Endometrial microvascular endothelial cells (primary cell): Measurements from ENCODE around the gene PADI6. TPM values are rescaled to one million over a fixed set of nuclear protein-coding genes. Genes with fewer than 3 reads are reported as not detected.

Source experiments
- in situ Hi-C: cut with HindIII; loops from 2 replicates; pipeline ENCODE4 v1.10.0; 2017; ENCODE audit warnings: low sequenced_read_pairs, low pct_unique_long_range_greater_than_20kb; ENCODE audit errors: inconsistent ontology term
- total RNA-seq: library from RNA; depleted of rRNA; stranded (reverse); fragments of >200 nt; gene quantifications from one replicate; pipeline ENCODE4 v1.2.3, GENCODE V29; 2015; ENCODE audit errors: inconsistent ontology term

The PADI6 gene
- total RNA-seq, 1 donor from 2014 or later, result not detected

DNA sequence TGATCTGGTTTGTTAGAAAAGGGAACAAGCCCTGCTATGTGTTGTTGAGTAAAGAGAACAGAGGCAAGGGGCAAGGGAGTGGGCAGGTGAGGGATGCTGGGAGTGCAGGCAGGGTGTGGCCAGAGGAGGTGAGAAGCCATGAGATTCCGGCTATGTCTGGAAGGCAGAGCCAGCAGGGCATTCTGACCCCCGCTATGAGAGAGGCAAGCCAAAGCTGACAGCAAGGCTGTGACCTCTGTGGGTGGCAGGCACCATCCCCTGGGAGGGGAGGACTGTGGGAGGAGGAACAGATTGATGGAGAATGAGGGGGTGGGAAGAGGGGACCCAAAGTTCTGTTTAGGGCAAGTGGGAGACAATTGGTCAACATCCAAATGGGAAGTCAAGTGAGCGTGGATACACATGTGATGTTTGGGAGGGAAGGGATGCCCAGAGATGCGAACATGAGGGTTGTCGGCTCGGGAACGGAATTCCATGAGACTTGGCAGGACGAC lies 19.5 kb upstream of the PADI6 start:
- in situ Hi-C loops, result no loop called here

DNA sequence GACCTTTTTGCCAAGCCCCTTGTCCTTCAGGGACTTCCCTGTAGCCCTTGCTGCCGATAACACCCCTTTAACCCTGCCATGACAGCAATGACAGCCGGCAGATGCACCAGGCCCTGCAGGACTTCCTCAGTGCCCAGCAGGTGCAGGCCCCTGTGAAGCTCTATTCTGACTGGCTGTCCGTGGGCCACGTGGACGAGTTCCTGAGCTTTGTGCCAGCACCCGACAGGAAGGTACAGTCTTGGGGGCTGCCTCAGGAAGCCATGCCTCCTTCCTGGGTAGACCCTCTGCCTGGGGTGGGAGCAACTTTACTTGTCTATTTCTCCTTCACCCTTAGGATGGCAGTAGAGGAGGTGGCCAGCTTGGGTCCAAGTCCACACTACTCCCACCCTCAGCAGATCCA lies 16.1 kb upstream of the PADI6 start:
- in situ Hi-C loops, result no loop called here

DNA sequence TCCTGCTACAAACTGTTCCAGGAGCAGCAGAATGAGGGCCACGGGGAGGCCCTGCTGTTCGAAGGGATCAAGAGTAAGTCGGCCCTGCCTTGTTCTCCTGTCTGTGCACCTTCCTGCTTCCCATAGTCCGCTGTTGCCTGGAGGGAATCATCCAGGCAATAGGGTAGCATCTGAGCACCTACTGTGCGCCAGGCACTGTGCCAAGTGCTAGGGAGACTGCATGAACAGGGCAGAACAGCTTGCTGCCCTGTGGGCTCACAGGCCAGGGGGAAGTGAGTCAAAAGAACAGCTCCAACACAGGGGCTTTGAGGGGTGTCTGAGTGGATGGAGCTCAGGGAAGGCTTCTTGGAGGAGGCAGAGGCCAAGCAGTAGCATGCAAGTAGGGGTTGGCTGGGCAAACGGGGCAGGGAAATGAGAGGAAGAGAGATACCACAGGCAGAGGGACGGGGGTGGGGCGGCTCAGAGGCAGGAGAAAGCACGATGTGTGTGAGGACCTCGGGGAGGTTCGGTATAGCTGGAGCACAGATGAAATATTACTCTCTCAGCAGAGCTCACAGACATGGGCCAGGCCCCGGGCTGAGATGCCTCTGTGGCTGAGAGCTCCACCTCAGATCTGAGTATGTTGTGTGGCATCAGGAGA lies 15.5 kb upstream of the PADI6 start:
- in situ Hi-C loops, result no loop called here

DNA sequence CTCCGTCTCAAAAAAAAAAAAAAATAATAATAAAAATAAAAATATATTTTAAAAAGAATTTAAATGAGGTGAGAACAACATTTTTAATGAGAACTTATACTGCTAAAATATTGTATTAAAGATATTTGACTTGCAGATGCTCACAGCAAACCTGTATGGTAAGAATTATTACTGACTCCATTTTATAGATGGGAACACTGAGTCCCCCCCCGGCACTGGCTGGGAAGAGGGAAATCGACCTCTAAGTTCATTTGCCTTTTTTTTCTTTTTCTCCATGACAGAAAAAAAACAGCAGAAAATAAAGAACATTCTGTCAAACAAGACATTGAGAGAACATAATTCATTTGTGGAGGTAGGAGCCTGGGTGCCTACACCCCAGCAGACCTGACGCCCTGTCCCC lies 13.4 kb upstream of the PADI6 start:
- in situ Hi-C loops, result no loop called here

DNA sequence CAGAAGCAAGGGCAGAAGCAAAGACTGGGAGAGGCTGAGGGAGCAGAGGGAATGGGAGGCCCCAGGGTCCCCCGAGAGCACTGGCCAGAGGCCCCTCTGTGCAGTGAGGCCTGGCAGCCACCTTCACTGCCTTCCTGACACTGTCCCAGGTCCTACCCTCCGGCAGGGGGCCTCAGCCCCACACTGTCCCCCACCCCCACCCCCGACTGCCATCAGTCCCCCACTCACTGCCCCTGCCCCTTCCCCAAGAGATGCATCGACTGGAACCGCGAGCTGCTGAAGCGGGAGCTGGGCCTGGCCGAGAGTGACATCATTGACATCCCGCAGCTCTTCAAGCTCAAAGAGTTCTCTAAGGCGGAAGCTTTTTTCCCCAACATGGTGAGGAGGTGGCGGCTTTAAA lies 13.0 kb upstream of the PADI6 start:
- in situ Hi-C loops, result no loop called here

DNA sequence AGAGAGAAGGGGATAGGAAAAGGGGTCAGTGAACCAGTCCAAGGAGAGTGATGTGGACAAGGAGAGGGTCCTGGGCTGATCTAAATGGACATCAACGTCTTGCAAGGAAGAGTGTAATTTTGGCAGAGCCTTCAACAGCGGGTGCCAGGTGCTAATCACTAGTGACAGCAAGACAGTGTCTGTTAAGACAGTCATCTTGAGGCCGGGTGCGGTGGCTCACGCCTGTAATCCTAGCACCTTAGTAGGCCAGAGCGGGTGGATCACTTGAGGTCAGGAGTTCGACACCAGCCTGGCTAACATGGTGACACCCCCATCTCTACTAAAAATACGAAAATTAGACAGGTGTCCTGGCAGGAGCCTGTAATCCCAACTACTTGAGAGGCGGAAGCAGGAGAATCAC lies 12.2 kb upstream of the PADI6 start:
- in situ Hi-C loops, result no loop called here

DNA sequence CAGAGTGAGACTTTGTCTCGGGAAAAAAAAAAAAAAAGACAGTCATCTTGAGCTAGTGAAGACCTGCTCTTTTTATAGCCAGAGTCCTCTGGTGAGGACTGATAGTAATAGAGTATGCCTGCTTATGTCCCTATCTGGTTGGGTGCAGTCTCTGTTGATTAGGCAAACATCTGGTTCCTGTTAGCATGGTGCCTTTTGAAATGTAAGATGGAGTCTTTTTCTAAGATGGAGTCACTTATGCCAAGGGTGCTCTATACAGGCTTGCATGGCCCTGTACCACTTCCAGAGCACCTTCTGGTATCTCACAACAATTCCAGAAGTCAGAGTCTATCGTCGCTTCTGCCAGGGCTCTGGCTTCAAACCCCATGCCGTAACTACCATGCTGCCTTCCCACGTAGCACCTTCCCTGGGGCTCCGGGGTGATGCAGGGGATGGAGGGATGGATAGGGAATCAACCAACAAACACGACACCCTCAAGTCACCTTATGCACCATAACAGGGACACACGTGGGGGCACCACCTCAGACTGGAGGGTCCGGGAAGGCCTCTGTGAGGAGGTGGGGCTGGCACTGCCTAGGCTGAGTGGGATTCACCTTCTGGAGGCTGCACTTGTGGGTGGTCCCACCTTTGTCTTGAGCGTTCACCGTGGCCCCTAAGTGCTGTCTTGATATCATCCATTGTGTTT lies 11.6 kb upstream of the PADI6 start:
- in situ Hi-C loops, result no loop called here

DNA sequence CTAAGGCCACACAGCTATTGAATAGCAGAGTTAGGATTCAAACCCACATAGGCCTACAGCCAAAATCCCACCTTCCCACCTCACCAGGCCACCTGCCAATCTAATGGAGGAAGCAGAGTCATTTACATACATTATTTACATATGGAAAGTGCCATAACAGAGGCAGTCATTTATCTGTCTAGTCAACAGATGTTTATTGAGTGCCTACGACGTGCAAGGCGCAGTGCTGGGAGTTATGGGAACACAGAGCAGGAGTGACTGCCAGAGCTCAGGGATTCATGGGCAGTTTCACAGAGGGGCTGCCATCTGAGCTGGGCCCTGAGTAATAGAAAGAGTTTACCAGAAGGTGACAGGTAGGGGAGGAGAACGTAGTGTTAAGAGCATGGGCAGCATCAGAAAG lies 10.3 kb upstream of the PADI6 start:
- in situ Hi-C loops, result no loop called here

DNA sequence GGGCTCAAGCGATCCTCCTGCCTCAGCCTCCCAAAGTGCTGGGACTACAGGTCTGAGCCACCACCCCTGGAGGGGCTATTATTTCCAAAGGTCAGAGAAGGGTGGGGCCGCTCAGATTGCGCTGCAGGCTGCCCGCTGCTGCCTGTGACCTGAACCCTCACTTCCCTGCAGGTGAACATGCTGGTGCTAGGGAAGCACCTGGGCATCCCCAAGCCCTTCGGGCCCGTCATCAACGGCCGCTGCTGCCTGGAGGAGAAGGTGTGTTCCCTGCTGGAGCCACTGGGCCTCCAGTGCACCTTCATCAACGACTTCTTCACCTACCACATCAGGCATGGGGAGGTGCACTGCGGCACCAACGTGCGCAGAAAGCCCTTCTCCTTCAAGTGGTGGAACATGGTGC lies 8.6 kb upstream of the PADI6 start:
- in situ Hi-C loops, result no loop called here

DNA sequence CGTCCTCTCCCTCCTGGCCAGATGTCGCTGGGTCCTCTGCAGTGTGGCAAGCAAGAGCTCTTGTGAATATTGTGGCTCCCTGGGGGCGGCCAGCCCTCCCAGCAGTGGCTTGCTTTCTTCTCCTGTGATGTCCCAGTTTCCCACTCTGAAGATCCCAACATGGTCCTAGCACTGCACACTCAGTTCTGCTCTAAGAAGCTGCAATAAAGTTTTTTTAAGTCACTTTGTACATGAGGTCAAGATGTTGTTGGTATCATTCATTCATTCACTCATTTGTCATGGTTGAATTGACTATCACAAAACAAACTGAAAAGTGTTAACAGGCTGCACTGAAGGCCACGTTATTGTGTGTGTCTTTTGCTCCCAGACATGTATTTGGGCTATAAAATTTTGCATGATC lies 8.2 kb upstream of the PADI6 start:
- in situ Hi-C loops, result no loop called here

DNA sequence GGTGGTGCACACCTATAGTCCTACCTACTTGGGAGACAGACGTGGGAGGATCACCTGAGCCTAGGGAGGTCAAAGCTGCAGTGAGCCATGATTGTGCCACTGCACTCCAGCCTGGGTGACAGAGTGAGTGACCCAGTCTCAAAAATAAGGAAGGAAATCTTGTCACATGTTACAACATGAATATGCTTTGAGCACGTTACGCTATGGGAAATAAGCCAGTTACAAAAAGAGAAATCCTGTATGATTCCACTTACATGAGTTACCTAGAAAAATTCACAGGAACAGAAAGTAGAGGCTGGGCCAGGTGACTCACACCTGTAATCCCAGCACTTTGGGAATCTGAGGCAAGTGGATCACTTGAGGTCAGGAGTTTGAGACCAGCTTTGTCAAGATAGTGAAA lies 6.7 kb upstream of the PADI6 start:
- in situ Hi-C loops, result no loop called here

DNA sequence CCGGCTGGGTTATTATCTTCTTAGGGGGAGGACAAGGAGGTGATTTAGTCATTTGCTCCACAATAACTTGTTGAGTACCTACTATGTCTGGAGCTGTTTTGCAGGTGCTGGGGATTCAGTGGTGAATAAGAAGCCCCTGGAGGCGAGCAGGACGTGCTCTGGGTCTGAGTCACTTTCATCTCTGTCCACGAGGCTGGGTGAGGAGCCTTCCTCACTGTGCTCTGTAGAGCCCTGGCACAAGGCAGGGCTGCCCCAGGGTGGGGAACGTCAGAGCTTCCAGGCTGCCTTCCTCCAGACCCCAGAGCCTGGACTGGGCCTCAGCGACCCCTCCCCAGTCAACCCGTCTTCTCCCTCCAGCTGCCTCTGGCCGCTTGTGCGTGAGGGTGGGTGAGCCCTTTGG lies 2.5 kb upstream of the PADI6 start:
- in situ Hi-C loops, result no loop called here

DNA sequence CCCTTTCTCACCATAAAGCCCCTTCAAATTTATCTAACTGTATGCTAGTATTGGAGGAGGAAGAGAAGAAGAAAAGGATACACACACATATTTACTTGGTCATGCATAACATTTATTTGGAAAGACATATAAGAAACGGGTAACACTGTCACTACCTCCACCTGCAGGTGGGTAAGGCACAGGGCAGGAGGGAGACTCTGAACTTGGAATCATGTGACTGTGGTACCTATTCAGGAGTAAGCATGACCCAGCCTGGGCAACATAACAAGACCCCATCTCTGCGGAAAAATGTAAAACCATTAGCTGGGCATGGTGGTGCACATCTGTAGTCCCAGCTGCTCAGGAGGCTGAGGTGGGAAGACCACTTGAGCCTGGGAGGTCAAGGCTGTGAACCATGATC lies 1.4 kb upstream of the PADI6 start:
- in situ Hi-C loops, result no loop called here

DNA sequence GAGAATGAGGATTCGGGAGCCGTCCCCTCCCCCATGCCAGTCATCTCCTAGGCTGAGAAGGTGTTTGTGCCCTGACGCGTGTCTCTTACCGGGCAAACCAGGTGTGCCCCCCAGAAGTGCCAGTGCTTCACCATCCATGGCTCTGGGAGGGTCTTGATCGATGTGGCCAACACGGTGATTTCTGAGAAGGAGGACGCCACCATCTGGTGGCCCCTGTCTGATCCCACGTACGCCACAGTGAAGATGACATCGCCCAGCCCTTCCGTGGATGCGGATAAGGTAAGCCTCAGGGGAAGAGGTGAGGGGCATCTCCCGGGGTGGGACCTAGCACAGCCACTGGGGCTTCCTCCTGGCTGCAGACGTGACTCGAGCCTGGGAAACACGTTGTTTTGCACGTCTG lies 959 bp downstream of the PADI6 start:
- in situ Hi-C loops, result no loop called here

DNA sequence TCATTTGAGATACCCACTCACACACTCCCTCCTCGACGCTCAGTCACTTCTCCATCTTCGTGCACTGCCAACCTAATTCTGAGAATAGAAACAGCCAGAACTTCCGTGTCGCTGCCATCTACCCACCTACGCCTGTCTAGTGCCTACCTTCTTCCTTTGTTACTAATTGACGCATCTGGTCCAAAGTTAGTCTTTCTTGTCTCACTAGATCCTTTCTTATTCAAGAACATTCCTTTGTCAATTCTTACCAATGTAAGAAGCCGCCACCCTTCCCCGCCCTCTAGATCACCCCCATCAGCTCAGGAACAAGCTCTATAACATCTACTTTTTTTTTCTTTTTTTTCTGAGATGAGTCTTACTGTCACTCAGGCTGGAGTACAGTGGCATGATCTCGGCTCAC lies 3.7 kb downstream of the PADI6 start:
- in situ Hi-C loops, result no loop called here

DNA sequence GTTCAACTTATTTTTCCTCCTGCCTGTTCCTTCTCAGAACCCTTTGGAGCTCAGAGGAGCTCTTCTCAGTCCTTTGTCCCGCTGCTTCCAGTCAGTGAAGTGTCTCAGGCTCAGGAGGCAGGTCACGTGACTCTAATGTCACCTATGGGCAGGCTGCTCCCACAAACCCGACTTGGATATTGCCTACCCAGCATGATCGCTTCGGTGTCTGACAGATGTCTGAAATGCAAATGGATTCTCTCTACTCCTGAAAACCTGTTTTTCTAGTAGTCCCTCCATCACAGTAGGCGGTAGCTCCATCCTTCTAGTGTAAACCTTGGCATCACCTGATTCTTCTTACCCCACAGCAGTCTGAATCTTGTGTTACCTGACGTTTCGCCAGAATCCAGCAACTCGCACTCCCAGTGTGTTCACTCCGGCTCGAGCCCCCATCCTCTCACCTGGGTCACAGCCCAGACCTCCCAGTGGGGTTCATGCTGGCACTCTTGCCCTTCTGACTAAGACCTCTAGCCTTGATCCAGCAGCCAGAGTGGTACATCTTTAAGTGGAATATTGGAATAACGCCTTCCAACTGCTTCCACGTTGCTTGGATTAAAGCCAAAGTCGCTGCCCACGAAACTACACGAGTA lies 5.4 kb downstream of the PADI6 start:
- in situ Hi-C loops, result no loop called here

DNA sequence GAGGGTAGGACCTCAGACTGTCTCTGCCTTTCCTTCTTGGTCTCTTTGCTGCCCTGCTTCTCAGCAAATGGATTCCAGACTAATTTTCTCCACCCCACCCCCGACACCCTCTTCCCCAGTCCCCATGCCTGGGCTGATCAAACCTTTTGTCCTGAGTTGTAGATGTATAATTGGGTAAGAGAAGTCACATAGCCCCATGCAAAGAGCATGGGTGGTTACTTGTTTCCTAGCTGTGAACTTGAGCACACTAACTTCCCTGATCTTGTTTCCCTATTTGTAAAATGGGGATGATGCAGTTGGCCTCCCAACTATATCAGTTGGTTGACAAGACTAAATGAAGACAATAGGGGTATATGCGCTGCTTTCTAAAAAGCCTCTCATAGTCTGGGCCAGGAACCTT lies 9.2 kb downstream of the PADI6 start:
- in situ Hi-C loops, result no loop called here

DNA sequence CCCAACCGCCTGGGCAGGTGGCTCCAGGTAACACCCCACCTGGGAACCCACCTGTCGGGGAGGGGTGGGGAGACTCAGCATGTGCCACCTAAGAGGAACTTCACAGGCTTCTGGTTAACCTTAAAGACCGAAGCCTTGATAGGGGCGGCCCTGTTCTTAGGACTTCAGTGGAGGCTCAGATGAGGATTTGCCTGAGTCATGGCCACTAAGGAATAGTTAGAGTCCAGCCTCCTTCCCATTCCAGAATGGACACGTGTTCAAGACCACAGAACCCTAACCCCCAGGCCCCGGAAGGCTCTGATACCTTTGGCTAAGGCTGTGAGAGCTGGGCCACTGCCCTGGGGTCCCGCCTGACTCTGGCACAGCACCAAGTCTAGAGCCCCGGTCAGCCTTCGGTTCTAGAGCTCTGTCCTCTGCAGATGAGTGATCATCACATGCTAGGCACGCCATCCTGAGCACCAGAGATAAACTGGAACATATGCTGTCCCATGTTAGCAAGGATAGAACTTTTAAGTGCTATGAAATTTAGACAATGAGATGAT lies 20.3 kb downstream of the PADI6 start:
- in situ Hi-C loops, result no loop called here

DNA sequence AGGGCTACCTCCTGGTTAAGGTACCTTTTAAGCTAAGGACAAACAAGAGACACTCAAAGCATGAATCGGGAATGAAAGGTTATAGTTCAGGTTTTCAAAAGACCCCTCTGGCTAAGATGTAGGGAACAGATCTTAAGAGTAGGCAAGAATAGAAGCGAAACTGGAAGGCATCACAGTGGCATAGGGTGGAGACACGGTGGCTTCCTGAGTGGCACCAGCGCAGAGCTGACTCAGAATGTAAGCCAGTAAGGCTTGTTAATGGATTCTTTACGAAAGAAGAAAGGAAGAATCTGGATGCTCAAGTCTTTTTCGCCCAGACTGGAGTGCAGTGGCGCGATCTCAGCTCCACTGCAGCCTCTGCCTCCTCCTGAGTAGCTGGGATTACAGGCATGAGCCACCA lies 21.2 kb downstream of the PADI6 start:
- in situ Hi-C loops, result no loop called here
